Gastroesophageal sphincter (tissue), 4 donors: ENCODE results near the gene IDH3G. TPM values are rescaled to one million over a fixed set of nuclear protein-coding genes. Genes with fewer than 3 reads are reported as not detected.
A peak's percentile ranks its signal among the peaks of the same experiment; 100 is the strongest.
"Not testable (repeated sequence)": the region's sequence is repeated elsewhere in the genome, so short reads cannot be mapped to it uniquely, and the experiment has no call there.

ENCODE experiments used
- ATAC-seq: fragments of 150-250 bp; one replicate; pipeline ENCODE4 v1.9.1; 2016; ENCODE audit warnings: mild to moderate bottlenecking, moderate library complexity
- H3K27ac ChIP-seq, 4 donors: fragments of 200-600 bp; sonication (generic) in 3 of 4; 1 replicate in 3 of 4; 2 replicates in 1 of 4; pipeline ENCODE4 v1.5.1; 2016 to 2019
- H3K27me3 ChIP-seq: fragments of 200-600 bp; sonication (generic); one replicate; pipeline ENCODE4 v1.5.1; 2019
- H3K36me3 ChIP-seq, 2 donors: fragments of 200-600 bp; sonication (generic); one replicate each; pipeline ENCODE4 v1.5.1; 2019; ENCODE audit warnings: control low read depth in 1 of 2
- H3K4me1 ChIP-seq, 3 donors: fragments of 200-600 bp; sonication (generic); 1 replicate in 2 of 3; 2 replicates in 1 of 3; pipeline ENCODE4 v1.5.1; 2016 to 2019; ENCODE audit warnings: control low read depth in 2 of 3
- H3K4me3 ChIP-seq, 2 donors: fragments of 200-600 bp; sonication (generic); one replicate each; pipeline ENCODE4 v1.5.1; 2019; ENCODE audit warnings: mild to moderate bottlenecking in 1 of 2, moderate library complexity in 1 of 2
- H3K9me3 ChIP-seq, 3 donors: fragments of 200-600 bp; sonication (generic); one replicate each; pipeline ENCODE4 v1.5.1; 2017 to 2019; ENCODE audit warnings: control low read depth in 2 of 3
- CTCF ChIP-seq, 4 experiments: fragments of 200-600 bp in 2 of 4; fragments of 450-650 bp in 2 of 4; sonication (generic) in 1 of 4; IDR thresholded peaks; one replicate each; pipeline ENCODE4 v1.5.1; 2017 to 2019; ENCODE audit warnings: antibody characterized with exemption in 4 of 4, mild to moderate bottlenecking in 2 of 4, moderate library complexity in 2 of 4
- EP300 ChIP-seq: sonication (generic); formaldehyde crosslinking; IDR thresholded peaks from one replicate; pipeline ENCODE4 v1.6.1; 2017; ENCODE audit warnings: antibody characterized with exemption, mild to moderate bottlenecking
- POLR2A ChIP-seq, 2 donors: fragments of 450-650 bp; IDR thresholded peaks; one replicate each; pipeline ENCODE4 v1.6.1; 2017; ENCODE audit warnings: antibody characterized with exemption in 2 of 2, mild to moderate bottlenecking in 2 of 2, moderate library complexity in 1 of 2
- POLR2AphosphoS5 ChIP-seq: sonication (generic); formaldehyde crosslinking; IDR thresholded peaks from one replicate; pipeline ENCODE4 v1.6.1; 2017; ENCODE audit warnings: antibody characterized with exemption
- WGBS, 2 donors: methylation state at CpG; one replicate each; pipeline ENCODE4 v1.1.5; 2018; ENCODE audit warnings: low coverage in 1 of 2; 5-methylcytosine and 5-hydroxymethylcytosine counted together
- total RNA-seq, 4 donors: library from RNA; depleted of rRNA; stranded (reverse); fragments of >200 nt; gene quantifications; one replicate each; pipeline ENCODE4 v1.1.0, GENCODE V29; 2016

The IDH3G gene
- total RNA-seq, 4 donors from 2014 or later, result 55.5 to 104 (median 59.7) TPM

- Histone ChIP-seq H3K27ac (no peak overlapping the region), H3K4me1 (peaks cover 0 to 17% (median 3%) of the 10 kb centered on the region in 3 donors), H3K4me3 (no peak overlapping the region), H3K27me3 (no peaks in the 10 kb centered on the region), H3K36me3 (no peaks in the 10 kb centered on the region), H3K9me3 (no peaks in the 10 kb centered on the region)
- TF ChIP-seq EP300, result no peak
- TF ChIP-seq CTCF (IDR thresholded peaks at IDR 0.05), result no peak
- TF ChIP-seq POLR2AphosphoS5, result no peak
- no peak for TF ChIP-seq POLR2A (IDR thresholded peaks at IDR 0.05)
- no peak for ATAC-seq
- no CpG with 5 or more reads among the region's 10 CpGs for WGBS, 2 donors
Measured at GRCh38 chrX:153824348-153824747, 30.2 kb upstream of the IDH3G start.

- no peak overlapping the region for H3K27ac ChIP-seq
- H3K9me3 ChIP-seq, result no peaks in the 10 kb centered on the region
- 88% methylated on average over 4 of the region's 9 CpGs; no CpG with 5 or more reads in 1 of the 2 donors for WGBS, 2 donors
- no peak overlapping the region for H3K4me3 ChIP-seq
- TF ChIP-seq EP300, result no peak
- ATAC-seq, result no peak
- H3K27me3 ChIP-seq, result no peaks in the 10 kb centered on the region
- peaks cover 0 to 16% (median 4%) of the 10 kb centered on the region in 3 donors for H3K4me1 ChIP-seq
- no peaks in the 10 kb centered on the region for H3K36me3 ChIP-seq
Measured at GRCh38 chrX:153821066-153821465, 26.9 kb upstream of the IDH3G start.

- no peaks in the 10 kb centered on the region for H3K9me3 ChIP-seq
- no peaks in the 10 kb centered on the region for H3K36me3 ChIP-seq
- 60 to 90% methylated on average over 1 to 3 of the region's 7 CpGs for WGBS, 2 donors
- TF ChIP-seq POLR2AphosphoS5 (no peak), EP300 (no peak), POLR2A (IDR thresholded peaks at IDR 0.05) (no peak), CTCF (IDR thresholded peaks at IDR 0.05) (no peak)
- H3K4me1 ChIP-seq, result peaks cover 0 to 16% (median 4%) of the 10 kb centered on the region in 3 donors
- H3K27me3 ChIP-seq, result no peaks in the 10 kb centered on the region
- H3K4me3 ChIP-seq, result no peak overlapping the region
- no peak for ATAC-seq
- H3K27ac ChIP-seq, result no peak overlapping the region
Measured at GRCh38 chrX:153820601-153821000, 26.4 kb upstream of the IDH3G start.

- WGBS, 2 donors, result 63% methylated on average over 6 of the region's 23 CpGs; no CpG with 5 or more reads in 1 of the 2 donors
- Histone ChIP-seq H3K27me3 (no peaks in the 10 kb centered on the region), H3K36me3 (no peaks in the 10 kb centered on the region), H3K27ac (peak overlapping the region in 2 of 4 donors; percentile 11 to 63), H3K4me3 (peak overlapping the region; percentile 40 to 53), H3K9me3 (no peaks in the 10 kb centered on the region), H3K4me1 (peaks cover 0 to 16% (median 4%) of the 10 kb centered on the region in 3 donors)
- no peak for TF ChIP-seq POLR2A (IDR thresholded peaks at IDR 0.05)
- no peak for TF ChIP-seq EP300
- TF ChIP-seq POLR2AphosphoS5, result no peak
- TF ChIP-seq CTCF (IDR thresholded peaks at IDR 0.05), result no peak
- no peak for ATAC-seq
Measured at GRCh38 chrX:153819384-153820040, 25.3 kb upstream of the IDH3G start.

- TF ChIP-seq CTCF (IDR thresholded peaks at IDR 0.05) (peak in 1 of 4 experiments; percentile 27), POLR2A (IDR thresholded peaks at IDR 0.05) (no peak)
- Histone ChIP-seq H3K4me1 (peaks cover 0 to 16% (median 4%) of the 10 kb centered on the region in 3 donors), H3K27ac (peak overlapping the region in 2 of 4 donors; percentile 11 to 63), H3K36me3 (no peaks in the 10 kb centered on the region), H3K27me3 (no peaks in the 10 kb centered on the region), H3K9me3 (no peaks in the 10 kb centered on the region), H3K4me3 (peak overlapping the region; percentile 40 to 53)
- peak; percentile 71 for ATAC-seq
- 29 to 40% methylated on average over 1 to 5 of the region's 67 CpGs for WGBS, 2 donors
Measured at GRCh38 chrX:153818571-153819383, 24.6 kb upstream of the IDH3G start.

- ATAC-seq, H3K36me3 ChIP-seq, H3K9me3 ChIP-seq, H3K27ac ChIP-seq, H3K4me3 ChIP-seq, H3K27me3 ChIP-seq: not testable (repeated sequence)
- WGBS, 2 donors, result 93 to 100% methylated on average over 1 to 5 of the region's 9 CpGs
- peaks cover 0 to 16% (median 4%) of the 10 kb centered on the region in 3 donors for H3K4me1 ChIP-seq
Measured at GRCh38 chrX:153818064-153818463, 23.9 kb upstream of the IDH3G start.
